HG03354 (cell line): ENCODE measurements around the gene IQCM.

Experiments
- ATAC-seq: cut with Tn5 transposase; IDR thresholded peaks from one replicate; pipeline ENCODE4 v1.9.1; 2021; ENCODE audit warnings: mild to moderate bottlenecking; ENCODE audit not compliant: unreplicated experiment, poor library complexity, severe bottlenecking

IQCM gene

GRCh38 chr4:149785696-149786431 is 29.8 kb downstream of the IQCM start:
- no peak for ATAC-seq

- no peak for ATAC-seq
Observed at GRCh38 chr4:149784018-149784417, 31.6 kb downstream of the IQCM start.

DNA sequence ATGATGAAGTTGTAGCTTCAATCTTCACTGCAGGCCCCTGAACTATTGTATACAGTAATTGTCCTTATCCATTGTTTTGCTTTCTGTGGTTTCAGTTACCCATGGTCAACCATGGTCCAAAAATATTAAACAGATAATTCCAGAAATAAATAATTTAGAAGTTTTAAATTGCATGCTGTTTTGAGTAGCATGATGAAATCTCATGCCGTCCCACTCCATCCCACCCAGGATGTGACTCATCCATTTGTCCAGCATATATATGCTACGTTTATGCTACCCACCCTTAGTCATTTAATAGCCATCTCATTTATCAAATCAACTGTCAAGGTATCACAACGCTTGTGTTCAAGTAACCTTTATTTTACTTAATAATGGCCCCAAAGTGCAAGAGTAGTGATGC is 34.5 kb downstream of the IQCM start:
- no peak for ATAC-seq

- no peak for ATAC-seq
Observed at GRCh38 chr4:149768477-149768876, 47.2 kb downstream of the IQCM start.

GRCh38 chr4:149766135-149766534 is 49.5 kb downstream of the IQCM start:
- no peak for ATAC-seq

DNA sequence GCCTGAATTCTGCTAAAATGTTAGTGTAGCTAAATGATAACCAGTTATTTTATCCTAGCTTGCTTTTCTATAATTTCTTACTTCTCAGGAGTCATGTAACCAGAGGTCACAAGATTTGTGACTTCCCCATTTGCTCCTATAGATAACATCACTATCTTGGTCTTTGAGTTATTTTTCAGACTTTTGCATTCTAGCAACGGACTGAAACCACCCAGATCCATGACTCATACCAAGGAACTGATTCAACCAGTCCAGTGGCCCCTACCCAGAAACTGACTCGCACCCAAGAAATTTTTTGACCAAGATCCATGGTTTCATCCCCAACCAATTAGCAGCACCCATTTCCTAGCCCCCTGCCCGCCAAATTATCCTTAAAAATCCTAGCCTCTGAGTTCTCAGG is 50.0 kb downstream of the IQCM start:
- ATAC-seq, result no peak

DNA sequence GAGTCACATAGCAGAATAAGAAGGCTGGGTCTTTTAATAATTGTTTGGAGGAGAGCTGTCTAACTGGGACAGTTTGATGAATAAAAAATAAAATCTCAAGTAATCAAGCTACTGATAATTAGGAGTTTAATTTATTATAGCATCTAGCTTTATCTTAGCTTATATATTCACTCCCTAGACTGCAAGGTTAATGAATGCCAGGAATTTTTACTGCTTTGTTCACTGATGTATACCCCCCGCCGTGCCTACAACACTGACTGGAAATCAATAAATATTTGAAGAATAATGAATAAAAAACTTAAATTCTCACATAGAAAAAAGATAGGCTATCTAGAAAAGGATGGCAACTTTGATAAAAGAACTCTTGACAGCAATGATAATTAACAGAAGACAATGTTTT is 59.7 kb downstream of the IQCM start:
- no peak for ATAC-seq

- ATAC-seq, result no peak
Observed at GRCh38 chr4:149754526-149754925, 61.1 kb downstream of the IQCM start.

- ATAC-seq, result no peak
Observed at GRCh38 chr4:149752729-149753128, 62.9 kb downstream of the IQCM start.

DNA sequence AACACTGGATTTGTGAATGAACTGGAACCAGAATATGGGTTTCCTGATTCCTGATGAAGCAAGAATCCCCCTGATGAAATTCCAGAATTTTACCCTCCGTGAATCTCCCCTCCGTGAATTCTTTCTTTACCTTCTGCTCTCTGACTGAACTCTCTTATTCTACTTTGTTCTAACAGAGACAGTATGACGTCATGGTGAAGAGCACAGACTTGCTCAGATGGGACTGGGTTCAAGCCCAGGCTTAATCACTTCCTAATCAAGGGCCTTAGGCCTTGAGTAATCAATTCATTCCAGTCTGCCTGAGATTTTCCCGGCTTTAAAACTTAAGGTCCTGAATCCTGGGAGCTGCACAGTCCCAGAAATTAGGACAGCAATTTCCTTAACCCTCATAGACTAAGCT is 64.5 kb downstream of the IQCM start:
- ATAC-seq, result no peak

- no peak for ATAC-seq
Observed at GRCh38 chr4:149749784-149750183, 65.9 kb downstream of the IQCM start.

- no peak for ATAC-seq
Observed at GRCh38 chr4:149747646-149748045, 68.0 kb downstream of the IQCM start.

GRCh38 chr4:149746276-149746675 is 69.4 kb downstream of the IQCM start:
- no peak for ATAC-seq

DNA sequence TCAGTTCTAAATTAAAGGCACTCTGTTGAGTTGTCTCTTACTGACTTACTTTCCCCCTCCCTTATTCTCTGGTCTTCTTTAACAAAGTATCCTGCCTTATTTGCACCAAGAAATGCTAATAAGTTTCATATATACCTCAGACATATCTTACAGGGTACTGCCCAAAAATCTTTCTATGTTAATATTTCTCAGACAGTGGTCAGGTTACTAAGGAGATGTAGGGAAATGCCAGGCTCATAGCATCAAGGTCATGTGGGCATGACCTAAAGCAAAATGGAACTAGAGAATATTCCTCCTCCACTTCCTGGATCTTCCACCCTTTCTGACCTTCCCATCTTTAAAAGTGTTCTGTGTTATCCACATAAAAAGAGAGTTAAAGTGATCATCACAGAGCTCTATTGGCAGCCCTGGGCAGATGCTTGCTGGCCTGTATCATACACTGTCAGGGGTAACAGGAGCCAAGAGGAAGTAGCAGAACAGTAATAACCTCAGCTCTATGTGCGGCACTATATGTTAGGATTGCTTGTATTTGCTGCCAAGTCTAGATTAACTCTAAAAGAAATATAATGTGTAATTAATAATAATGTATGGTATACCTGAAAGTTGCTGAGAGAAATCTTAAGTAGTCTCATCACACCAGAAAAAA is 74.3 kb downstream of the IQCM start:
- peak; percentile 53 for ATAC-seq

DNA sequence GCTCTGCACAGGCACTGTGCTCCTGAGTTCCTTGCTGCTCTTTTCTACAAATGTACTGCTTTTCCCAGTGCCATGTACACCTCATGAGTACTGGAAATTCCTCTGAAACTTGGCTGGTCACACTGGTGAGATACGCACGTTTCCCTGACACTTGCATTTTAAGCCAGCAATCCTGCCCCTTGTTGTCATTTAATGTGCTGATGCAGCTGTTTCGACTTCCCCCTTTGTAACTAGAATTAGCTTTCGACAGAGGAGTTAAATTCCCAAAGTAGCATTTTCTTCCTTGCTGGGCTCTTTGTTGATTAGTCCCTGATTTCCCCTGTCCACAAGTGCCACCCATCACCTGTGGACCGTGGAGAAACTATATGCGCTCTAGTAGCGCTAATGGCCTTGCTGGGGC is 77.5 kb downstream of the IQCM start:
- no peak for ATAC-seq

- no peak for ATAC-seq
Observed at GRCh38 chr4:149735796-149736195, 79.8 kb downstream of the IQCM start.

DNA sequence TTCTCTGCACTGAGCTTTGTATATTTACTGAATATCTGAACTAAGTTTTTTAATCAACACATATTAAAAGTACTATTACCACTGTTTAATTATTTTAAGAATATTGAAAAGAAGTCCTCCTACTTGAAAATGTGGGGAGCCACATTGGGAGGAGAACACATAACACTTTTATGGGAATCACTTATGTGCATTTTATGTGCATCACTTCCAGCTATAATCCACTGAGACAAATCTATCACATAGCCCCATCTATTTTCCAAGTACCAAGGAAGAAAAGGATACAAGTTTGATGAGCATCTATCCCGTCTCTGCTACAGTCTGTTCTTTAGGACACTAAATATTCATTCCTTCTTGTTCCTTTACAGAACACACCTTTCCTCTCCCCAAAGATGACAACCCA is 87.2 kb downstream of the IQCM start:
- ATAC-seq, result no peak

GRCh38 chr4:149727663-149728062 is 88.0 kb downstream of the IQCM start:
- no peak for ATAC-seq

- no peak for ATAC-seq
Observed at GRCh38 chr4:149723065-149723464, 92.6 kb downstream of the IQCM start.

DNA sequence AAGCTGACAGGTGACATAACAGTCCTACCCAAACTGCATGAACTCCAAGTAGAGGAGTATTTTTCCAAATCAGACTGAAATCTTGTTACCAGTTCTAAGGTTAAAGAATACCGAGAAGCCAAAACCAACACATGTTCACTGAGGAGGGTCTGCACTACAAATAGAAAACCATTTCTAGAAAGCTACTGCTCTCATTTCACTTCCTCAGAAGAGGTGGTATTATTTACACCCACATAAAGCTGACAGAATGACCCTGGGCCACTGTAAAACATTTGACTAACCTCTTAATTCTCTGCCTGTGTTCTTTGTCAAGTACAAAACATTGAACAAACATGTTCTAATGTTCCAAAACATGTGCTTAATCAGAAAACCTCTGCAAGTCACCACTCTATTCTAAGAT is 95.8 kb downstream of the IQCM start:
- ATAC-seq, result no peak

DNA sequence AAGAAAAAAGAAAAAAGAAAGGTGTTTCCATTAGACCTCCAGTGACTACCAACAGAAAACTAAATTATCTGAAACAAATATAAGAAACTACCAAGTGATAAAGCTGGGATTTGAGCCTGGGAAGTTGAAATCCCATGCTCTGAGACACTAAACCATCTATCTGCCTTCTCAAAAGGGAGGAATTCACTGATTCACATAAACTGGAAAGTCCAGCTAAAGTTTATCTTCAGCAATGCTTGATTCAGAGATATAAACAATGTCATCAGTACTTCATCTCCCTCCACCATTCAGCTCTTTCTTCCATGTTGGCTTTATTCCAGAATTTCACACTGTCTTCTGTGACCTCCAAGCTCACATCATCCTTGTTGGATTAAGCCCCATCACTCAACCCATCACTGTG is 96.3 kb downstream of the IQCM start:
- no peak for ATAC-seq

GRCh38 chr4:149718500-149718899 is 97.1 kb downstream of the IQCM start:
- ATAC-seq, result no peak
